Endothelial cell (in vitro differentiated cells): Measurements from ENCODE around the gene PPP1R14C. TPM values are rescaled to one million over a fixed set of nuclear protein-coding genes. Genes with fewer than 3 reads are reported as not detected.

Experiments used
- DNase-seq: peaks from one replicate; pipeline ENCODE4 v3.0.0; 2021; ENCODE audit warnings: low spot score
- H3K27ac Mint-ChIP-seq: one replicate; pipeline ENCODE4 v1.8.0; 2021; ENCODE audit warnings: mixed read lengths, inconsistent platforms; ENCODE audit not compliant: unreplicated experiment
- H3K27me3 Mint-ChIP-seq: one replicate; pipeline ENCODE4 v1.8.0; 2021; ENCODE audit warnings: mild to moderate bottlenecking, moderate library complexity, mixed read lengths, inconsistent platforms; ENCODE audit not compliant: unreplicated experiment
- H3K36me3 Mint-ChIP-seq: one replicate; pipeline ENCODE4 v1.8.0; 2021; ENCODE audit warnings: mild to moderate bottlenecking, low read depth, mixed read lengths, inconsistent platforms; ENCODE audit not compliant: unreplicated experiment
- H3K4me1 Mint-ChIP-seq: one replicate; pipeline ENCODE4 v1.8.0; 2021; ENCODE audit warnings: mild to moderate bottlenecking, mixed read lengths, inconsistent platforms; ENCODE audit not compliant: unreplicated experiment
- H3K4me3 Mint-ChIP-seq: one replicate; pipeline ENCODE4 v1.8.0; 2021; ENCODE audit warnings: mild to moderate bottlenecking, mixed read lengths, inconsistent platforms; ENCODE audit not compliant: unreplicated experiment
- H3K9me3 Mint-ChIP-seq: one replicate; pipeline ENCODE4 v1.8.0; 2021; ENCODE audit warnings: mixed read lengths, inconsistent platforms; ENCODE audit not compliant: unreplicated experiment
- CTCF ChIP-seq: fragments of 200-600 bp; sonication (generic); IDR thresholded peaks from one replicate; pipeline ENCODE4 v1.5.0; 2021; ENCODE audit warnings: antibody characterized with exemption; ENCODE audit not compliant: unreplicated experiment
- total RNA-seq: library from RNA; stranded (reverse); fragmentation: NEBNext Ultra II Directional; extraction: Animal tissue kit (Norgen Biotek cat#: 25700); gene quantifications from one replicate; pipeline ENCODE4 v1.2.1, GENCODE V29; 2021; ENCODE audit not compliant: unreplicated experiment

The PPP1R14C gene
- total RNA-seq, 1 donor from 2014 or later, result 2.5 TPM

GRCh38 chr6:150209415-150209814, 66.6 kb downstream of the PPP1R14C start:
- no peak for TF ChIP-seq CTCF
- no peak for DNase-seq
- H3K27me3 Mint-ChIP-seq, result peaks cover 4% of the 10 kb centered on the region
- H3K4me3 Mint-ChIP-seq, result no peak overlapping the region
- H3K4me1 Mint-ChIP-seq, result no peaks in the 10 kb centered on the region
- no peaks in the 10 kb centered on the region for H3K36me3 Mint-ChIP-seq
- H3K27ac Mint-ChIP-seq, result no peak overlapping the region
- no peaks in the 10 kb centered on the region for H3K9me3 Mint-ChIP-seq

DNA sequence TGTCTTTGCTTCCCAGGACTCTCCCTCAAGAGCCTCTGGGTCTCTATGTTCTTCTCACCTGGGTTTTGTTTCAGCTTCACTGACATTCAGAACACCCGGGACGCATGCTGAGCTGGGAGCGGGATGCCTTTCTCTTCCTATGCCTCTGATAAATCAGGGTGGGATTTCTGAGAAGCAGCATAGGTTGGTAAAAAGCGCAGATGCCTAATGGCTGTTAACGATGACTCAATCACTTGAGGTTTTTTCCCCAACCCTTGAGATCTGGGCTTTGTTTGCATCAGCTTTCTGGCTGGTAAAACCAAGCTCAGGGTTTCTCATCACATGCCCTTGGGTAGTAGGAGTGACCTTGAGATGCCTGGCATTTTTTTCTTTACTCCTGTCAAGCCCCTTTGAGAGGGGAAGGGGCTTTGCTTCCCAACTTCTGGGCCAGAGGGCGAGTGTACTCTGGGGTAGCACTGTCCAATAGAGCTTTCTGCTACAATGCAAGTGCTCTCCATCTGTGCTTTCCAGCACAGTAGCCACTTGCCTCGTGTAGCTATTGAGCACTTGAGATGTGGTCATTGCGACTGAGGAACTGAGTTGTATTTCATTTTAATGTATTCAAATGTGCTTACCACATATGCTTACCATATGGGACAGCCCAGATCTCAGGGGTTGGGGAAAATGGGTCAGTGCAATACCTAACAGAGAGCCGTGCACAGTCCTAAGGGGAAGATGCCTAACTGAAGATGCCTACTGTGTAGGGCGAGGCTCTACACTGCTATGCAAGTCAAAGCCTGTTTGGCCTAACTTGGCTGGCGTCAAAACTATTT, 69.1 kb downstream of the PPP1R14C start:
- Mint-ChIP-seq H3K4me1 (no peaks in the 10 kb centered on the region), H3K27me3 (peaks cover 3% of the 10 kb centered on the region), H3K27ac (no peak overlapping the region), H3K36me3 (no peaks in the 10 kb centered on the region), H3K9me3 (no peaks in the 10 kb centered on the region), H3K4me3 (no peak overlapping the region)
- TF ChIP-seq CTCF, result no peak
- DNase-seq, result no peak

DNA sequence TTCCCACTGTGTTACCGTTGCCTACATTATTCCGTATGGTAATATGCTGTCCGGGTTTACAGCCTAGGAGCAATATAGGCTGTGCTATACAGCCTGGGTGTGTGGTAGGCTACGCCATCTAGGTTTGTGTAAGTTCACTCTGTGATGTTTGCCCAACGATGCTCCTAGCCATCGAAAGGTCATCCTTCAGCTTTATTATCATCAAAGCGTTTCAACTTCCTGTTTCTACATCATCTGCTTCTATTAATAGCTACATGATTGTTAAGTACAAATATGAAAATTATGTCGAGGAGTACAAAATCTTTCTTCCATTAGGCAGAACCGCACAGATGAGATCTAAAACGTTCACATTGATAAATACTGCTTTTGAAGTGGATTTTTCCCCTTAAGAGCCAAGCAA, 69.9 kb downstream of the PPP1R14C start:
- Mint-ChIP-seq H3K27me3 (peaks cover 3% of the 10 kb centered on the region), H3K27ac (no peak overlapping the region), H3K4me3 (no peak overlapping the region), H3K36me3 (no peaks in the 10 kb centered on the region), H3K4me1 (no peaks in the 10 kb centered on the region), H3K9me3 (no peaks in the 10 kb centered on the region)
- no peak for DNase-seq
- no peak for TF ChIP-seq CTCF

DNA sequence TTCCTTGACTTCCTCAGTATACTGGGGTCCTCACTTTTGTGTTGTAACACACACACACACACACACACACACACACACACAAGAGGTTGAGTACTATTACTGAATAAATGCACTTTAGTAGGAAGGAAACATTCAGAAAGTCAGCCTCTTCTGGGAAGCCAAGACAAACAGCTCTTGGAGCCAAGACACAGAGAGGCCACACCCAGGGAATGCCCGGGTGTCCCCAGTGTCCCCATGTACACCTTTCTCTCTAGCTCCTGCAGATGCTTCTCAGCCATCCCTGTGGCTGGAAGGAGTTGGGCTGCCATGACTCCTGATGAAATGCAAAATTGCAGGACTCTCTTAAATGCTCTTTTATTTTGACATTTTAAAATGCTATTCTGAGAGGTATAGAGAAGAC, 70.5 kb downstream of the PPP1R14C start:
- no peak for TF ChIP-seq CTCF
- Mint-ChIP-seq H3K27ac (no peak overlapping the region), H3K4me3 (no peak overlapping the region), H3K9me3 (no peaks in the 10 kb centered on the region), H3K4me1 (no peaks in the 10 kb centered on the region), H3K27me3 (peaks cover 3% of the 10 kb centered on the region), H3K36me3 (no peaks in the 10 kb centered on the region)
- DNase-seq, result no peak

- H3K36me3 Mint-ChIP-seq, result no peaks in the 10 kb centered on the region
- peaks cover 3% of the 10 kb centered on the region for H3K27me3 Mint-ChIP-seq
- no peak overlapping the region for H3K4me3 Mint-ChIP-seq
- no peak overlapping the region for H3K27ac Mint-ChIP-seq
- H3K9me3 Mint-ChIP-seq, result no peaks in the 10 kb centered on the region
- DNase-seq, result no peak
- TF ChIP-seq CTCF, result no peak
- H3K4me1 Mint-ChIP-seq, result no peaks in the 10 kb centered on the region
These were observed 71.5 kb downstream of the PPP1R14C start for GRCh38 chr6:150214310-150214709.
